ENCODE data around the gene FCER1A.

The FCER1A gene

DNA sequence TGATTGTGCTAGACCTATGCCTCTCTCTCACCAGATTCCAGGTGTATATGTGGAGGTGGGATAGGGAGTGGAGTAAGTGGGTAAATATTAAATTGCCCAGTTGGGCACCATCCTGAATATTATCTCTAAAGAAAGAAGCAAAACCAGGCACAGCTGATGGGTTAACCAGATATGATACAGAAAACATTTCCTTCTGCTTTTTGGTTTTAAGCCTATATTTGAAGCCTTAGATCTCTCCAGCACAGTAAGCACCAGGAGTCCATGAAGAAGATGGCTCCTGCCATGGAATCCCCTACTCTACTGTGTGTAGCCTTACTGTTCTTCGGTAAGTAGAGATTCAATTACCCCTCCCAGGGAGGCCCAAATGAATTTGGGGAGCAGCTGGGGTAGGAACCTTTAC, at the start of gene FCER1A:
Gene FCER1A, plus strand, starts transcription at position 242 of the 400 bp plus-strand sequence. Its CDS starts 29 bp downstream, at position 271.
- in situ Hi-C loops (cut with MboI; ENCODE audit: low sequenced_read_pairs): no loop called here

DNA sequence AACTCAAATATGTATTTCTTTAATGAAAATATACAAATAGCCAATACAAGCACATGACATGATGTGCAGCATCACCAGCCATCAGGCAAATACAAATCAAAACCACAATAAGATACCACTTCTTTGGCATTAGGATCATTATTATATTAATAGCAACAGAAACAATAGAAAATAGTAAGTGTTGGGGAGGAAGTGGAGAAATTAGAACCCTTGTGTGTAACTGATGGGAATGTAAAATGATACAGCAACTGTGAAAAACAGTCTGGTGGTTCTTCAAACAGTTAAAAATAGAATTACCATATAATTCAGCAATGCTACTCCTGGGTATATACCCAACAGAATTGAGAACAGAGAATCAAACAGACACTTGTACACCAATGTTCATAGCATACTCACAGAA, 40.8 kb upstream of the FCER1A start:
- in situ Hi-C loops (cut with MboI; ENCODE audit: low sequenced_read_pairs): no loop called here

DNA sequence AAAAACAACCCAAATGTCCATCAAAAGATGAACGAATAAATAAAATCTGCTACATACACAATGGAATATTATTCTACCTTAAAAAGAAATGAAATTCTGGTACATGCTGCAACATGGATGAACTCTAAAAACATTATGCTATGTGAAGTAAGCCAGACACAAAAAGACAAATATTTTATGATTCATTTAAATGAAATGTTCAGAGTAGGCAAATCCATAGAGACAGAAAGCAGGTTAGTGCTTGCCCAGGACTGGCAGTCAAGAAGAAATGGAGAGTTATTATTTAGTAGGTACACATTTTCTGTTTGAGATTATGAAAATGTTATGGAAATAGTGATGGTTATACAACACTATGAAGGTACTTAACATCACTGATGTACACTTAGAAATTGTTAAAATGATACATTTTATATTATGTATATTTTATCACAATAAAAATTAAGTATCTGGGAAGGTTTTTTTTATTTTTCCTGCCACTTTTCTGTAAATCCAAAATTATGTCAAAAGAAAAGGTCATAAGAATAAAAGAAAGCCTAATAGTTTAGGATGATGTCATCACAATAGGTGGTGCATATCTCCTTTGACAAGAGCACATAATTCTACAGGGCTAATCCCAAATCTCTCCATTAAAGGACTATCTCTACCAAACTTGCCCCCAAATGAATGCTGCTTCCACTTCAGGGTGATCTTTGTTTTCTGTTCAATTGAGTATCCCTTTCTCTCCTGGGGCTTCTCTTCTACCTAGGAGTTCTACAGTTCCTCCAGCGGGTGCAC, 40.2 kb upstream of the FCER1A start:
- in situ Hi-C loops (cut with MboI; ENCODE audit: low sequenced_read_pairs): no loop called here

DNA sequence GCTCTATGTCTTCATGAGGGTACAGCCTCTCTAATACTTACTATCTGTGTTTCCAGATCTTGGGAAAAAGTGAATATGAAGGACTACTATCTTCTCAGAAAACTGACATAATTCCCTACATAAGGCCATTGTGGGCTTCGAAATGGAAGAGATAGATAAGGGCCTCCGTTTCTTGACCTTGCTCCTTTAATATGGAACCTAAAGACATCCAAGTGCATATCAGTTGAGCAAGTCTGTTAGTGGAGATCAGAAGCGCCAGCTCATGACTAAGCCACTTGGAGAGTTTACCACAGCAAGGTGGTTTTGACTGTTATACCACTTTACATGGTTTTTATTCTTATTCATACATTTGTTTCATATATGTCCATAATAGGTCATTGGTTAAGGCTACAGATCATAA, 35.3 kb upstream of the FCER1A start:
- in situ Hi-C loops (cut with MboI; ENCODE audit: low sequenced_read_pairs): no loop called here

- in situ Hi-C loops (cut with MboI; ENCODE audit: low sequenced_read_pairs): no loop called here
Measured at GRCh38 chr1:159274631-159275030, 27.5 kb upstream of the FCER1A start.

DNA sequence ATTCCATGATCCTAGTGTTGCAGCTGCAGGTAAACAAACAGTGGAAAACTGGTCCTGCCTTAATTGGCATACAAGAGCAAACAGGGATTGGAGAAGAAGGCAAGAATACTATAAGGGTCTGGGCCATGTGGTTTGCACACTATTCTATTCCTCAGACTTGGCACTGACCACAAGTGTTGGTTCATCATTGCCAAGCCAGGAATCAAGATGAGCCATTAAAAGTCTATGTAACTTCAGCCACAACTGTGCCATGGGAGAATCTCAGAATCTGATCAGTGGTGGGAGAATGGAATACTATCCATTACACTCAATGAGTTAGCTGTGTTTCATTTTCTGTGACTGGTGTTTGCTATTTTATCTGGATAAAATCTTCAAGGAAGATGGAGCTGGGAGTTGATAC, 26.2 kb upstream of the FCER1A start:
- in situ Hi-C loops (cut with MboI; ENCODE audit: low sequenced_read_pairs): no loop called here

GRCh38 chr1:159279773-159280172, 22.4 kb upstream of the FCER1A start:
- in situ Hi-C loops (cut with MboI; ENCODE audit: low sequenced_read_pairs): no loop called here

DNA sequence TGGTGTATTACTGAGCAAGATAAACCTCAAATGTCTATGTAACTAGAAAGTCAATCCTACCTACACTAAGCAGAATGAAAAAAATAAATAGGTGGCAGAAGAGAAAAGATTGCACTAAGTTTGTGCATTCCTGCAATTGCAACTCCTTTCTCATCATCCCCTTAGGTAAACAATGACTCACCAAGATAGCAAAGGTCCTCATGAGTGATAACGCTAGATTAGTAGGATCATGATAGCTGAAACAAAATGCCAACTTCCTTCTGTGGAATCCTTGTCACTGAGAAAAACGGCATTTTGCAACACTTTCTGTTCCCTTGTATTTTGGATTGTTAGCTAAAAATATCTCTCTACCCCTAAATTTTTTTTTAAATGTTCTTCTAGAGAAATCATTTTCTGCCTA, 20.0 kb upstream of the FCER1A start:
- in situ Hi-C loops (cut with MboI; ENCODE audit: low sequenced_read_pairs): no loop called here

DNA sequence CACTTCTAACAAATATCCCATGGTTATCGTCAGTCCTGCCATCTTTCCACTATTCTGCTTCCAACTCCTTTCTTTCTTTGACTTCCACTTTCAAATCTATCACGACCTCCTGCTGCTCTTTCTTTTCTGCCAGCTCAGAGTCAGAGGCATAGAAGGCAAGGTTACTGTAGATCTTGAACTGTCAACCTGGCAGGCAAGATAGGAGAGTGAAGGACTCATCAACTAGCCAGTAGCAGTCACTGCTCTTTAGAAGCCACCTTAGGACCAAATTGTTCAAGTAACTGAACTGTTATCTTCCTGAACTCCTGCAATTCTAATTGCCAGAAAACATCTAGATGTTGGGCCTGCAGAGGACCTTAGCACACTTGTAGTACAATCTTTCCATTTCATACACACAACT, 13.1 kb upstream of the FCER1A start:
- in situ Hi-C loops (cut with MboI; ENCODE audit: low sequenced_read_pairs): no loop called here

DNA sequence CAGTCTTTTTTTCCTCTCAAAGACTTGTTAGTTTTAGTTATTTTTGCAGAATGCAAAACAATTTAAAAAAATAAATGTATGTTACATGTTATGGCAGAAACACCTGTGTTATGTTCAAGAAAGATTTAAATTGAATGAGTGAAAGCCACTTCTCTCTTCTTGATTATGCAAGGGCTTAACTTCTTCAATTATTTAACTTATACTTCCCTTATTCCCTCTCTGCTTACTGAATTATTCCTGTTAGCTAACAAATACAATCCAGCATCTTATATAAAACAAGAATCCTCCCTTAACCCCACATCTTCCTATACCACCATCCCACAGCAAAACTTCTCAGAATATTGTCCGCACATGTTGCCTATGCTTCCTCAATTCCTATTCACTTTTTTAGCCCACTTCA, 10.7 kb upstream of the FCER1A start:
- in situ Hi-C loops (cut with MboI; ENCODE audit: low sequenced_read_pairs): no loop called here

DNA sequence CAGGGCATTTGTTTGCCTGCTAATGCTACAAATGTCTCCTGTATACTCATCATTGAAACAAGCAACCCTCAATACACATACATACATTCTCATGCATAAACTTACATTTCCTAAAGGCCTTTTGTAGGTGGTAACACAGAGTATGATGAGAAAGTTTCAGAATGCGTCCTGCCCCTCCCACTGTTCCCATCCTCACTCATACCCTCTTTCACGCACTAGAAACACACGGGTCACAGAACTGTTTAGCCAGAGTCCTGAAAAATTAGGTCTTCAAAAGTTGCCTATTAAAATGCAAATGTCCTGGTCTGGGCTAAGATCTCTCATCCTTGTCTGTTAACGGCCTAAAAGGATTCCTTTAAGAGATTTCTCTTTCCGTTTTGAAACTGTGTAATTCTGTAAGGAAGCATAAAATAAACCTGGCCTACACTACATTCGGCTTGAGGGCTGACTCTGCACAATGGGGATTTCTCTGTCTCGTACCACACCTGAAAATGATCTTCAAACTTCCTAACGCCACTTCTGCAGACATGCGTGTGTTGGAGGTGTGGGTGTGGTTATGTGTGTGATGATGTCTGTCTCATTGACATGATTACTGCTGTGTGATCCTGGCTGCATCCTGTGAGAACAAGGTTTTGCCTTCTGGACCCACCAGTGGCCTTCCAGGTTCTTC, 5.3 kb upstream of the FCER1A start:
- in situ Hi-C loops (cut with MboI; ENCODE audit: low sequenced_read_pairs): no loop called here

DNA sequence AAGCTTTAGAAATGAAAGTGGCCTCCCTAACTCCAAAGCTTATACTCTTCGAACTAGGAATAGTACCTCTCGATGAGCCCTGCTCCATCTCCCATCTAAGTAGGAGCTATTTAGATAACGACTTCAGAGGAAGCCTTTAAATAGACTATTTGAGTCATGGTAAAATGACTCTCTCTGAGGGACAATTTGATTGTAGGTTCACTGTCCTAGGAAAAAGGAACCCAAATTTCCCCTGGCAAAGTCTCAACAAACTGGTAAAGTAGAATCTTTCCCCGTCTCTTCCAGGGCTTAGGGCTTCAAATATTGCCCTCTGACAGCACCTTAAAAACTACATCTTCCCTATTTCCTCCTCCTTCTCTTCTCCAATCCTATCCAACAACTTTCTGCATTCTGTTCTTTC, 2.0 kb upstream of the FCER1A start:
- in situ Hi-C loops (cut with MboI; ENCODE audit: low sequenced_read_pairs): no loop called here

- in situ Hi-C loops (cut with MboI; ENCODE audit: low sequenced_read_pairs): no loop called here
Measured at GRCh38 chr1:159307346-159308020, 5.3 kb downstream of the FCER1A start.

DNA sequence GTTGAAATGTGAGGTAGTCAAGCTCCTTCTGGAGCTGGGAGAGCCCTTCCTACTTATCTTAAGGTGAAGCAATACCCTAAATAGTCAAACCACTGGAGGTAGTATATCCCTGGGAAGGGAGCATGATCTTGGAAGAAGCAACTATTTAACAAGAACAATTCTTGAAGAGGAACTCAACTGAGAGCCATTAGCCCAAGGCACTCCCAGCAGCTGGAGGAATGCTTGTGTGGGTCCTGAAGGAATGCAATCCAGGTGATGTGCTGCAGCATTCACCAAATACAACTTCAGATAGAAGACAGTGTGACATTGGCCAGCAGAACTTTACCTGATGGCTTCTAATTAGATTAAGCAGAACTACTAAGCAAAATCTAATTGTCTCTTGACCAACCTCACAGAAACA, 9.5 kb downstream of the FCER1A start:
- in situ Hi-C loops (cut with MboI; ENCODE audit: low sequenced_read_pairs): no loop called here

- in situ Hi-C loops (cut with MboI; ENCODE audit: low sequenced_read_pairs): no loop called here
Measured at GRCh38 chr1:159315381-159315780, 13.2 kb downstream of the FCER1A start.

- in situ Hi-C loops (cut with MboI; ENCODE audit: low sequenced_read_pairs): no loop called here
Measured at GRCh38 chr1:159318784-159319551, 16.8 kb downstream of the FCER1A start.

DNA sequence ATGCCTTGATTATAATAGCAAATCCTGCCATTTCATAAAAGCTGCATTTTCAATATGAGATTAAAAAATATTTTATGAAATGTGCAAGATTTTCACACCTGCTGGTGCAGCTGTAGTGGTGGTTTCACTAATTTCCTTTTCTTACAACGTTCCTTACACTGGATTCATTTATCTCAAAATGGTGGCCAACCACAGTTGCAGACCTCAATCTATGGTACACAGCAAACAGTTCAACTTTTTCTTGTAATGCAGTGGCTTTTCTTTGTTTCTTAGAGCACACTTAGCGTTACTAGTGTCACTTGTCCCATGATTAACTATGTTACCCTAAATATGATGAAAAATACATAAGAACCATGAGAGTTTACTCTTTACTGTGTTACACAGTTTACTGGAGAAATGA, 32.7 kb downstream of the FCER1A start:
- in situ Hi-C loops (cut with MboI; ENCODE audit: low sequenced_read_pairs): no loop called here

GRCh38 chr1:159338018-159338417, 35.9 kb downstream of the FCER1A start:
- in situ Hi-C loops (cut with MboI; ENCODE audit: low sequenced_read_pairs): no loop called here

DNA sequence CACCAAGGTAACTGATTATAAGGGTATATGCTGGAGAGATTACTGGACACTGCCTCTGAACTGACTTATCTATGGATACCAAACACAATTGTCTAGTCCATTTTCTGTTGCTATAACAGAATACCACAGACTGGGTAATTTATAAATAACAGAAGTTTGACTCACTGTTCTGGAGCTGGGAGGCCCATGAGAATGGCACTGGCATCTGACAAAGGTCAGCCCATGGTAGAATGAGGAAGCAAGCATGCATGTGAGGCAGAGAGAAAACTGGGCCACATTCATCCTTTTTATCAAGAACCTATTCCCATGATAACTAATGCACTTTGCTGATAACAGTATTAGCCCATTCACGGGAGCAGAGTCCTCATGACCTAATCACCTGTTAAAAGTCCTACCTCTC, 37.4 kb downstream of the FCER1A start:
- in situ Hi-C loops (cut with MboI; ENCODE audit: low sequenced_read_pairs): no loop called here

DNA sequence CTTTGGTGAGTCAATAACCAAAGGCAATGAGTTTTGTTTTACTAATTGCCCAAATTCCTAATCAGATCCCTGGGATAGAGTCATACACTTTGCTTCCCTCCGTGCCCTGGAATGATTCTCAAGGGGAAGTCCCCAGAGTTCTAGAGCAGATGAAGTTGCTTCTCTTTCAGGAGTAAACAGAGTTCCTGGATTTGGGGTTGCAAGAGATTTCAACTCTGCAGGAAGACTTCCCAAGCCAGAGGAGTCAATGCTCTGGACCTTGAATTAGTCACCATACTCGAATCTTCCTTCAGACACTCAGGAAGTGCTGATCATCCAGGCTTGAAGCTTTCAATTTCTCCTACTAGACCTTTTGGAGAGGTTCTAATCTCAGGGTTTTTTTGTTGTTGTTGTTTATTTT, 39.6 kb downstream of the FCER1A start:
- in situ Hi-C loops (cut with MboI; ENCODE audit: low sequenced_read_pairs): no loop called here

DNA sequence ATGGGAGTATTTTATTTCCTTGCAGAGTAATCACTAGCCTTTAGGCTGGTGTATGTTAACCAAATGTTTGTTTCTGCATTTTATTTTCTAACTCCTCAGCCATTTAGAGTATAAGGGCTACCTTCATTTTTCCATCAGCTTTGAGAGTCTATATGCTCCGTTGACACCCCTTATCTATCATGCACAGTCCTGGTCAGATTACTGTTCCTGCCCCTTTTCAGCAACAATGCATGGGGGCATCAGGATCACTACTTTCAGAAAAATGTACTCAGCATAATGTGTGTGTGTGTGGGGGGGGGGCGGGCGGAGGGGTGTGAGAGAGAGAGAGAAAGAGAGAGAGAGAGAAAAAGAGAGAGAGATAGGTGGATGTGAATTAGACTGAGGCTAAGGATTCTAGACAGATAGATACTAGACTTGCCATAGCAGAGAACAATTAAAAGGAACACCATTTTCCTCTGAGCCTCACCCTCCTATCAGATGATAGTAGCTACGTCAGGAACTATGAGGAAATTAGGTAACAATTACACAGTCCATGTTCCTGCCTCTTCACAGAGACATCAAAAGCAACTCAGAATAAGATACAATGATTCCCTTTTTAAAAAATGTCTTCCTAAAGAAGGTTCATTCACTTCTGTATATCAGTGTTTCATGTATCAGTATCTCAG, 40.8 kb downstream of the FCER1A start:
- in situ Hi-C loops (cut with MboI; ENCODE audit: low sequenced_read_pairs): no loop called here
